Measurements from ENCODE around the gene PTPRM. TPM values are rescaled to one million over a fixed set of nuclear protein-coding genes. Genes with fewer than 3 reads are reported as not detected.

PTPRM gene
- total RNA-seq, 2 experiments from 2014 or later: 2.1 to 3.0 TPM

DNA sequence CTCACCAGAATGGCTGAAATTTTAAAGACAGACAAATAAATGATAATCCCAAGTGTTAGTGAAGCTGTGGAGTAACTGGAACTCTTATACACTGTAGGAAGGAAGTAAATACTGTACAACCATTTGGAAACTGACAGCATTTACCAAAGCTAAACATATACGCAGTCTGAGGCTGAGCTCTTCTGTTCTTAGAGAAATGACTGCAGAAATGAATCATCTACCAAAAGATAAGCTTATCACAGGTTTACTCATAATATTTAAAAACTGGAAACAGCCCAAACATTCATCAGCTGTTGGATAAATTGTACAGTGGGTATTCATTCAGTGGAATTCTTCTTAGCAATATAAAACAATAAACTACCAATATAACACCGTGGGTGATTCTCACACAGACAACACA is 824.0 kb downstream of the PTPRM start:
- no peak overlapping the region for H3K27ac Mint-ChIP-seq
- ATAC-seq: no peak
- POLR2A ChIA-PET: no interaction called here
- H3K4me1 Mint-ChIP-seq (ENCODE audit: low read depth): no peaks in the 10 kb centered on the region
- no peaks in the 10 kb centered on the region for H3K27me3 Mint-ChIP-seq
- H3K36me3 Mint-ChIP-seq (ENCODE audit: low read depth): no peaks in the 10 kb centered on the region
- CTCF ChIA-PET: no interaction called here
- H3K9me3 Mint-ChIP-seq: peaks cover 3% of the 10 kb centered on the region
- H3K4me3 Mint-ChIP-seq: no peak overlapping the region
- no peak for DNase-seq
- intact Hi-C loops (cut with micrococcal nuclease): no loop called here
- TF ChIP-seq, protein P1, sequence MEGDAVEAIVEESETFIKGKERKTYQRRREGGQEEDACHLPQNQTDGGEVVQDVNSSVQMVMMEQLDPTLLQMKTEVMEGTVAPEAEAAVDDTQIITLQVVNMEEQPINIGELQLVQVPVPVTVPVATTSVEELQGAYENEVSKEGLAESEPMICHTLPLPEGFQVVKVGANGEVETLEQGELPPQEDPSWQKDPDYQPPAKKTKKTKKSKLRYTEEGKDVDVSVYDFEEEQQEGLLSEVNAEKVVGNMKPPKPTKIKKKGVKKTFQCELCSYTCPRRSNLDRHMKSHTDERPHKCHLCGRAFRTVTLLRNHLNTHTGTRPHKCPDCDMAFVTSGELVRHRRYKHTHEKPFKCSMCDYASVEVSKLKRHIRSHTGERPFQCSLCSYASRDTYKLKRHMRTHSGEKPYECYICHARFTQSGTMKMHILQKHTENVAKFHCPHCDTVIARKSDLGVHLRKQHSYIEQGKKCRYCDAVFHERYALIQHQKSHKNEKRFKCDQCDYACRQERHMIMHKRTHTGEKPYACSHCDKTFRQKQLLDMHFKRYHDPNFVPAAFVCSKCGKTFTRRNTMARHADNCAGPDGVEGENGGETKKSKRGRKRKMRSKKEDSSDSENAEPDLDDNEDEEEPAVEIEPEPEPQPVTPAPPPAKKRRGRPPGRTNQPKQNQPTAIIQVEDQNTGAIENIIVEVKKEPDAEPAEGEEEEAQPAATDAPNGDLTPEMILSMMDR (IDR thresholded peaks at IDR 0.05): no peak

DNA sequence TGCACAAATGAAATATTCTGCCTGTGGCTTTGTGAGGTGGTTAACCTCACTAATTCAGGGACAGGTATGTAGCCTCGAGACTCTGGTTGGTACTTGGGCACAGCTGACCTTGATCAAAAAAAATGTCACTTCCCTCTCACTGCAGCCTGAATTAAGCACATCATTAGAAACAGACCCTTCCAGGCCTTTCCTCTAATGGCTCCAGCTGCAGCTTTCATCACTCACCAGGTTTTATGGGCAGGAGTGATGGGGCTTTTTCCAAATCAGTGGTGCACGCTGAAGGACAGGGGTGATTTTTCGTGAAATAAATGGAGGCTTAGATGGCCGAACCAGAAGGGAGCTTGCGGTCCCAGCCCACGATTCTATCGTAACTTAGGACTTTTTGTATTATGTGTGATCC is 829.1 kb downstream of the PTPRM start:
- Mint-ChIP-seq H3K36me3 (ENCODE audit: low read depth) (no peaks in the 10 kb centered on the region), H3K9me3 (no peaks in the 10 kb centered on the region), H3K27ac (no peak overlapping the region), H3K27me3 (no peaks in the 10 kb centered on the region), H3K4me1 (ENCODE audit: low read depth) (no peaks in the 10 kb centered on the region), H3K4me3 (no peak overlapping the region)
- ChIA-PET POLR2A (interaction anchor here (0.6 kb wide), 1 partner anchor 14 kb away, joined by 3 read pairs; no protein-coding TSS in a partner anchor), CTCF (no interaction called here)
- TF ChIP-seq, protein P1 (IDR thresholded peaks at IDR 0.05): no peak
- DNase-seq (no peak), ATAC-seq (no peak)
- intact Hi-C loops (cut with micrococcal nuclease): no loop called here

DNA sequence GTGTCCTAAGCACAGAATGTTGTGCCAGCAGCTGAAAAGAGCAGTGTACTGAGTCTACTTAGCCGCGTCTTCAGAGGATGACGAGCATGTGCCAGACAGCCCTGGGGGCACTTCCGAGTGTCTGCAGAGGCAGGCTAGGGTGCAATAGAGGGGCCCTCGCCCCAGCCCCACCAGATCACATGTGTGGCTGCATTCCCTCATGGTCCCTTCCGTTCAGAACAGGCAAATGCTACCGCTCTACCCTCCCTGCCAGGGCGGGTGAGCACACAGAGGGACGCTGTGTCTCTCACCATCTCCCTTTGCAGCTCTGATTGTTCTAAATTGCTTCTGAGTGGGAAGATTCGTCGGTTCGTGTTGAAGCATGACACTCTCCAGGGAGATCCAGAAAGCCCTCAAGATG is 829.9 kb downstream of the PTPRM start:
- no peaks in the 10 kb centered on the region for H3K4me1 Mint-ChIP-seq (ENCODE audit: low read depth)
- no peak overlapping the region for H3K4me3 Mint-ChIP-seq
- no peak overlapping the region for H3K27ac Mint-ChIP-seq

DNA sequence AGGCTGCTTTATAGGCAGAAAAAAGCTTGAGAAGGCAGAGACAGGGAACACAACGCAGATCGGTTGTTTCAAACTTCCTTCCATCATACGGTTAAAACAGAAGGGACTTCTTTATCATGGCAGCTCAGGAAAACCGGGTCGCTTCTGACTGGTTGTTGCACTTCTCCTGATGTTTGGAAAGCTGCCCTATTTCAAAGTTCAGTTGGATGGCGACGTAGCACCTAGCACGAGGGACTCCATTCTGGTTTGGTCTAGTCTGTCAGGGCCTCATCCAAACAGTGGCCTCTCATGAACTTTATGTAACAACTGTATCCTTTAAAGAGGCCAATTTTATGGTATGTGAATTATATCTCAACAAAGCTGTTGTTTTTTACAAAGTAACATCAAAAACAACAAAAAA is 832.0 kb downstream of the PTPRM start:
- H3K27ac Mint-ChIP-seq: no peak overlapping the region
- no peaks in the 10 kb centered on the region for H3K4me1 Mint-ChIP-seq (ENCODE audit: low read depth)
- POLR2A ChIA-PET: no interaction called here
- no peak overlapping the region for H3K4me3 Mint-ChIP-seq
- no peak for ATAC-seq
- no peaks in the 10 kb centered on the region for H3K27me3 Mint-ChIP-seq
- no peaks in the 10 kb centered on the region for H3K9me3 Mint-ChIP-seq
- H3K36me3 Mint-ChIP-seq (ENCODE audit: low read depth): no peaks in the 10 kb centered on the region
- TF ChIP-seq, protein P1 (IDR thresholded peaks at IDR 0.05): no peak
- intact Hi-C loops (cut with micrococcal nuclease): no loop called here
- no peak for DNase-seq
- CTCF ChIA-PET: no interaction called here

More for the DNA sequence above, 829.9 kb downstream of the PTPRM start:
- no peaks in the 10 kb centered on the region for H3K36me3 Mint-ChIP-seq (ENCODE audit: low read depth)
- DNase-seq (no peak), ATAC-seq (no peak)
- POLR2A ChIA-PET: interaction anchor here (1.2 kb wide), 1 partner anchor 13 kb away, joined by 3 read pairs; no protein-coding TSS in a partner anchor
- TF ChIP-seq, protein P1 (IDR thresholded peaks at IDR 0.05): no peak
- no peaks in the 10 kb centered on the region for H3K9me3 Mint-ChIP-seq
- no peaks in the 10 kb centered on the region for H3K27me3 Mint-ChIP-seq
- intact Hi-C loops (cut with micrococcal nuclease): no loop called here
- CTCF ChIA-PET: no interaction called here

DNA sequence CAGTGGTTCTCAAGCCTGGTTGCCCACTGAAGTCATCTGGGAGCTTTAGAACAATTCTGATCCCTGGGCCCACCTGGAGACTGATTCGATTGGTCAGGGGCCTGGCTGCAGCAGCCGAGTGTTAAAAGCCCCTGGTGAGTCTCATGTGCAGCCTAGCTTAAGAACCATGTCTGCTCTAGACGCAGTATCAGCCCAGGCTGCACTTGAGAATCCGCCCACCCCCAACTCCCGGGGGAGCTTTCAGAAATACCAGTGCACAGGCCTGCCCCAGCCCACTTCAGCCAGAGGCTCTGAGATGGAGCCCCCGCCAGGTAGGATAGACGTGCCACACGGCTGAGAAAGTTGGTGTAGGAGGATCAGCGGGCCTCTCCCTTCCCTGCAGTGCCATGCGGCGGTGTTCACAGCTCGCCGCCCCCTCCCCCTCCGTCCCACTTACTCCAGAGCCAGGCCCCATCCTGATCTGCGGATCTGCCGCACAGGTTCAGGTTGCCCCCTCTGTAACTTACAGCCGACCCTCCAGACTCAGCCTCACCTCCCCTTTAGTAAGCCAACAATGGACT is 833.2 kb downstream of the PTPRM start:
- POLR2A ChIA-PET: no interaction called here

More for the DNA sequence above, 833.2 kb downstream of the PTPRM start:
- Mint-ChIP-seq H3K27ac (no peak overlapping the region), H3K9me3 (no peaks in the 10 kb centered on the region), H3K36me3 (ENCODE audit: low read depth) (no peaks in the 10 kb centered on the region), H3K27me3 (no peaks in the 10 kb centered on the region), H3K4me3 (no peak overlapping the region), H3K4me1 (ENCODE audit: low read depth) (no peaks in the 10 kb centered on the region)
- no peak for DNase-seq
- CTCF ChIA-PET: no interaction called here
- no peak for ATAC-seq
- TF ChIP-seq, protein P1 (IDR thresholded peaks at IDR 0.05): no peak
- intact Hi-C loops (cut with micrococcal nuclease): no loop called here

Data from activated CD8-positive, alpha-beta T cell treated with anti-CD3 and anti-CD28 coated beads for 36 hours (primary cell).